ENCODE measurements around the gene METTL24.

- TF ChIP-seq, protein P1, sequence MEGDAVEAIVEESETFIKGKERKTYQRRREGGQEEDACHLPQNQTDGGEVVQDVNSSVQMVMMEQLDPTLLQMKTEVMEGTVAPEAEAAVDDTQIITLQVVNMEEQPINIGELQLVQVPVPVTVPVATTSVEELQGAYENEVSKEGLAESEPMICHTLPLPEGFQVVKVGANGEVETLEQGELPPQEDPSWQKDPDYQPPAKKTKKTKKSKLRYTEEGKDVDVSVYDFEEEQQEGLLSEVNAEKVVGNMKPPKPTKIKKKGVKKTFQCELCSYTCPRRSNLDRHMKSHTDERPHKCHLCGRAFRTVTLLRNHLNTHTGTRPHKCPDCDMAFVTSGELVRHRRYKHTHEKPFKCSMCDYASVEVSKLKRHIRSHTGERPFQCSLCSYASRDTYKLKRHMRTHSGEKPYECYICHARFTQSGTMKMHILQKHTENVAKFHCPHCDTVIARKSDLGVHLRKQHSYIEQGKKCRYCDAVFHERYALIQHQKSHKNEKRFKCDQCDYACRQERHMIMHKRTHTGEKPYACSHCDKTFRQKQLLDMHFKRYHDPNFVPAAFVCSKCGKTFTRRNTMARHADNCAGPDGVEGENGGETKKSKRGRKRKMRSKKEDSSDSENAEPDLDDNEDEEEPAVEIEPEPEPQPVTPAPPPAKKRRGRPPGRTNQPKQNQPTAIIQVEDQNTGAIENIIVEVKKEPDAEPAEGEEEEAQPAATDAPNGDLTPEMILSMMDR (IDR thresholded peaks at IDR 0.05; ENCODE audit: low read depth, low read length, missing input control): no peak
- TF ChIP-seq GABPA (IDR thresholded peaks at IDR 0.05 in 1 of 2, conservative IDR thresholded peaks at IDR 0.05 in 1 of 2) (no peak), JUND (IDR thresholded peaks at IDR 0.05) (no peak), RAD21 (IDR thresholded peaks at IDR 0.05) (no peak), TAF1 (conservative IDR thresholded peaks at IDR 0.05) (no peak), NR2F2 (IDR thresholded peaks at IDR 0.05) (no peak), ATF3 (IDR thresholded peaks at IDR 0.05) (no peak), HNF4G (IDR thresholded peaks at IDR 0.05) (no peak), YY1 (IDR thresholded peaks at IDR 0.05) (no peak), FOXA1 (IDR thresholded peaks at IDR 0.05) (no peak), REST (IDR thresholded peaks at IDR 0.05) (no peak)
- TF ChIP-seq, protein P2, sequence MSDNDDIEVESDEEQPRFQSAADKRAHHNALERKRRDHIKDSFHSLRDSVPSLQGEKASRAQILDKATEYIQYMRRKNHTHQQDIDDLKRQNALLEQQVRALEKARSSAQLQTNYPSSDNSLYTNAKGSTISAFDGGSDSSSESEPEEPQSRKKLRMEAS (IDR thresholded peaks at IDR 0.05): no peak
Measured at GRCh38 chr6:110256366-110256765, 101.8 kb downstream of the METTL24 start.
